NOMO-1 treated with DMSO at 0.1 percent for 48 hours (cell line): Measurements from ENCODE around the gene ZDHHC24.

ENCODE experiments used
- DNase-seq: peaks from one replicate; lab custom pipeline; 2025; ENCODE audit not compliant: unreplicated experiment; lab: John Stamatoyannopoulos, UW

The ZDHHC24 gene

GRCh38 chr11:66475349-66476172, 70.3 kb downstream of the ZDHHC24 start:
- DNase-seq = no peak

DNA sequence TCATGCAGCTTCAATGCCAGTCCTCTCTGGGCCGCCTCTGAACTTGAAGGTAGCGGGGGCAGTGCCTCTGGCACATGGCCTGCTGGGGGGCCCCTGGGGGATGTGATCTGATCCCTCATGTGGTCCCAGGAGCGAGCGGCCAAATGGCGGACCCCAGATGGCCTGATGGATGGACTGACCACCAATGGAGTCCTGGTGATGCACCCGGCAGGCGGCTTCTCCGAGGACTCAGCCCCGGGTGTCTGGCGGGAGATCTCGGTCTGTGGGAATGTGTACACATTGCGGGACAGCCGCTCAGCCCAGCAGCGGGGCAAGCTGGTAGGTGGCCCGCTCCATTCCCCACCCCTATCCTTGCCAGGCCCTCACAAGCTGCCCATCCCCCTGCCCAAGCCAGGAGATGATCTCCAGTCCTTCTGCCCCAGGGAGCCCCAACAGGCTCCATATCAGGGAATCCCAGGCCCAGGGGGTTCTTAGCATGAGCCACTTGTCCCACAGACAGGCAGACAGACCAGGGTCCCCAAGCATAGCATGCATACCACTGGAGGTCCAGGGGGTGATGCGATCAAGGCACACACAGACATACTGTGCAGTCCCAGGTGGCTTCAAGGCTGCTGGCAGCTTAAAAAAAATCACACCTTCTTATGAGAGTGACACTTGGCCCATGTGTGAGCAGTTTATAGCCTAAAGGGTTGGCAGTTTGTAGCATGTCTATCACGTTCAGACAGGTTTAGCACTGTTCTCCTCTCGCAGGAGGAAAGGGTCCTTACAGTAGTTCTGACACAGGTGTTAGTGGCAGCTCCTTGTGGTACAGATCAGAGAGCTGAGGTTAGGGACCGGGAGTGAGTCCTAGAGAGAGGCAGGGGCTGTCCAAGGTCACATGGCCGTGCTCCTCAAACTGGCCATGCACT, 72.0 kb downstream of the ZDHHC24 start:
- no peak for DNase-seq

- DNase-seq = no peak
These were observed 72.7 kb downstream of the ZDHHC24 start for GRCh38 chr11:66473167-66473566.

GRCh38 chr11:66472054-66472453, 73.8 kb downstream of the ZDHHC24 start:
- no peak for DNase-seq

- no peak for DNase-seq
These were observed 74.7 kb downstream of the ZDHHC24 start for GRCh38 chr11:66471142-66471541.
